ENCODE results near the gene PRPF39. TPM values are rescaled to one million over a fixed set of nuclear protein-coding genes. Genes with fewer than 3 reads are reported as not detected.
"Not testable (repeated sequence)": the region's sequence is repeated elsewhere in the genome, so short reads cannot be mapped to it uniquely, and the experiment has no call there.

Gene PRPF39
- total and polyA plus RNA-seq, 2 of the 13 experiments (the other 11 are each of a cell fraction or from before 2014, with no cell fraction given) = 44.2 to 65.0 TPM

DNA sequence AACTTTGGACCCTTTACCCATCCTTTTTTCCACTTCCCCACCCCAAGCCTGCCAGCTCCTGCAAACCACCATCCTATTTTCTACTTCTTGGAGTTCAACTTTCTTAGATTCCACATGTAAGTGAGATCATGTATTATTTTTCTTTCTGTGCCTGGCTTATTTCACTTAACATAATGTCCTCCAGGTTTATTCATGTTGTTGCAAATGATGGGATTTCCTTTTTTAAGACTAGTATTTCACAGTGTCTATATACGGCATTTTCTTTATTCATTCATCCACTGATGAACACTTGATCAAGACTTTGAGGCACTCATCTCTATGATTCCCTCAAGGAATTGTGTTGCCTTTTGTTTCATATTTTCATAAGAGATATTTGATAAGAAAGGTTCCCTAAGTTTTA is 5.6 kb upstream of the PRPF39 start (continued):
- TF ChIP-seq, protein P1, sequence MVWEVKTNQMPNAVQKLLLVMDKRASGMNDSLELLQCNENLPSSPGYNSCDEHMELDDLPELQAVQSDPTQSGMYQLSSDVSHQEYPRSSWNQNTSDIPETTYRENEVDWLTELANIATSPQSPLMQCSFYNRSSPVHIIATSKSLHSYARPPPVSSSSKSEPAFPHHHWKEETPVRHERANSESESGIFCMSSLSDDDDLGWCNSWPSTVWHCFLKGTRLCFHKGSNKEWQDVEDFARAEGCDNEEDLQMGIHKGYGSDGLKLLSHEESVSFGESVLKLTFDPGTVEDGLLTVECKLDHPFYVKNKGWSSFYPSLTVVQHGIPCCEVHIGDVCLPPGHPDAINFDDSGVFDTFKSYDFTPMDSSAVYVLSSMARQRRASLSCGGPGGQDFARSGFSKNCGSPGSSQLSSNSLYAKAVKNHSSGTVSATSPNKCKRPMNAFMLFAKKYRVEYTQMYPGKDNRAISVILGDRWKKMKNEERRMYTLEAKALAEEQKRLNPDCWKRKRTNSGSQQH (CRISPR knock-in tag; IDR thresholded peaks at IDR 0.05; ENCODE audit: low read depth) = no peak
- TF ChIP-seq DPF2 (CRISPR knock-in tag; IDR thresholded peaks at IDR 0.05; ENCODE audit: borderline replicate concordance, low read depth) = no peak
- TF ChIP-seq, protein P2, sequence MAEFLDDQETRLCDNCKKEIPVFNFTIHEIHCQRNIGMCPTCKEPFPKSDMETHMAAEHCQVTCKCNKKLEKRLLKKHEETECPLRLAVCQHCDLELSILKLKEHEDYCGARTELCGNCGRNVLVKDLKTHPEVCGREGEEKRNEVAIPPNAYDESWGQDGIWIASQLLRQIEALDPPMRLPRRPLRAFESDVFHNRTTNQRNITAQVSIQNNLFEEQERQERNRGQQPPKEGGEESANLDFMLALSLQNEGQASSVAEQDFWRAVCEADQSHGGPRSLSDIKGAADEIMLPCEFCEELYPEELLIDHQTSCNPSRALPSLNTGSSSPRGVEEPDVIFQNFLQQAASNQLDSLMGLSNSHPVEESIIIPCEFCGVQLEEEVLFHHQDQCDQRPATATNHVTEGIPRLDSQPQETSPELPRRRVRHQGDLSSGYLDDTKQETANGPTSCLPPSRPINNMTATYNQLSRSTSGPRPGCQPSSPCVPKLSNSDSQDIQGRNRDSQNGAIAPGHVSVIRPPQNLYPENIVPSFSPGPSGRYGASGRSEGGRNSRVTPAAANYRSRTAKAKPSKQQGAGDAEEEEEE (CRISPR knock-in tag; IDR thresholded peaks at IDR 0.05; ENCODE audit: borderline replicate concordance) = no peak
- no peak for TF ChIP-seq ATAD3A (CRISPR knock-in tag; IDR thresholded peaks at IDR 0.05)
- TF ChIP-seq AGO2 (optimal IDR thresholded peaks at IDR 0.05; ENCODE audit: low read depth, low read length) = no peak
- TF ChIP-seq ZNF720 (CRISPR knock-in tag; IDR thresholded peaks at IDR 0.05) = no peak
- TF ChIP-seq ZBTB42 (CRISPR knock-in tag; IDR thresholded peaks at IDR 0.05) = no peak
- TF ChIP-seq ZNF451 (CRISPR knock-in tag; IDR thresholded peaks at IDR 0.05) = no peak
- TF ChIP-seq SSRP1 (CRISPR knock-in tag; IDR thresholded peaks at IDR 0.05) = no peak
- no peak for TF ChIP-seq CEBPB (IDR thresholded peaks at IDR 0.05; ENCODE audit: borderline replicate concordance, low read depth, low read length)
- no peak for TF ChIP-seq NPAS2 (CRISPR knock-in tag; IDR thresholded peaks at IDR 0.05; ENCODE audit: borderline replicate concordance)
- TF ChIP-seq, protein P3, sequence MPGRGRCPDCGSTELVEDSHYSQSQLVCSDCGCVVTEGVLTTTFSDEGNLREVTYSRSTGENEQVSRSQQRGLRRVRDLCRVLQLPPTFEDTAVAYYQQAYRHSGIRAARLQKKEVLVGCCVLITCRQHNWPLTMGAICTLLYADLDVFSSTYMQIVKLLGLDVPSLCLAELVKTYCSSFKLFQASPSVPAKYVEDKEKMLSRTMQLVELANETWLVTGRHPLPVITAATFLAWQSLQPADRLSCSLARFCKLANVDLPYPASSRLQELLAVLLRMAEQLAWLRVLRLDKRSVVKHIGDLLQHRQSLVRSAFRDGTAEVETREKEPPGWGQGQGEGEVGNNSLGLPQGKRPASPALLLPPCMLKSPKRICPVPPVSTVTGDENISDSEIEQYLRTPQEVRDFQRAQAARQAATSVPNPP (CRISPR knock-in tag; IDR thresholded peaks at IDR 0.05) = no peak
- no peak for TF ChIP-seq ZNF484 (CRISPR knock-in tag; IDR thresholded peaks at IDR 0.05; ENCODE audit: borderline replicate concordance, low read depth)

DNA sequence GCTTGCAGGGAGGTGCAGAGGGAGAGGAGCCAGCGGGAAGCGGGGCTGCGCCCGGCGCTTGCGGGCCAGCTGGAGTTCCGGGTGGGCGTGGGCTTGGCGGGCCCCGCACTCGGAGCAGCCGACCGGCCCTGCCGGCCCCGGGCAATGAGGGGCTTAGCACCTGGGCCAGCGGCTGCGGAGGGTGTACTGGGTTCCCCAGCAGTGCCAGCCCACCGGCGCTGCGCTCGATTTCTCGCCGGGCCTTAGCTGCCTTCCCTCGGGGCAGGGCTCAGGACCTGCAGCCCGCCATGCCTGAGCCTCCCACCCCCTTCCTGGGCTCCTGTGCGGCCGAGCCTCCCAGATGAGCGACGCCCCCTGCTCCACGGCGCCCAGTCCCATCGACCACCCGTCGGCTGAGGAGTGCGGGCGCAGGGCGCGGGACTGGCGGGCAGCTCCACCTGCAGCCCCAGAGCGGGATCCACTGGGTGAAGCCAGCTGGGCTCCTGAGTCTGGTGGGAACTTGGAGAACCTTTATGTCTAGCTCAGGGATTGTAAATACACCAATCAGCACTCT is 3.4 kb upstream of the PRPF39 start:
- Histone ChIP-seq H3K4me1 (ENCODE audit: insufficient read depth, low read length) (peaks cover 27% of the 10 kb centered on the region), H3K79me2 (ENCODE audit: insufficient read depth, low read length) (peaks cover 15% of the 10 kb centered on the region)
- intact Hi-C loops (cut with micrococcal nuclease; ENCODE audit: unreplicated experiment); H3K9me3 ChIP-seq (ENCODE audit: low read length); FAIRE-seq; H3K4me3 ChIP-seq (replicated peaks in 1 of 3; ENCODE audit: insufficient read depth in 1 of 3, low read depth in 2 of 3, low read length in 3 of 3); H3K9ac ChIP-seq (ENCODE audit: insufficient read depth, low read depth, low read length); ATAC-seq; H3K36me3 ChIP-seq (replicated peaks in 1 of 2; ENCODE audit: control insufficient read depth in 1 of 2, insufficient read depth in 2 of 2, low read length in 2 of 2); H3K27me3 ChIP-seq (ENCODE audit: control insufficient read depth in 1 of 2, insufficient read depth in 2 of 2, low read length in 2 of 2); H3K27ac ChIP-seq (ENCODE audit: extremely low read length, insufficient read depth, low read length); BruUV-seq (replicated peaks); CTCF ChIA-PET (ENCODE audit: low intra/inter-chr PET ratio, low total read pairs); H4K20me1 ChIP-seq (ENCODE audit: insufficient read depth, low read length); POLR2A ChIA-PET; H3K4me2 ChIP-seq (ENCODE audit: low read depth, low read length); in situ Hi-C loops (cut with HindIII; ENCODE audit: extremely low pct_ligation_motif_present, low pct_unique_long_range_greater_than_20kb); DNase-seq (ENCODE audit: low spot score); H2AFZ ChIP-seq (ENCODE audit: low read length): not testable (repeated sequence)
- WGBS (ENCODE audit: low lambda C conversion rate) = over 99% methylated on average over 19 of the region's 40 CpGs

Measured in HepG2 (cell line).